ENCODE measurements around the gene ZSCAN32.

DNA sequence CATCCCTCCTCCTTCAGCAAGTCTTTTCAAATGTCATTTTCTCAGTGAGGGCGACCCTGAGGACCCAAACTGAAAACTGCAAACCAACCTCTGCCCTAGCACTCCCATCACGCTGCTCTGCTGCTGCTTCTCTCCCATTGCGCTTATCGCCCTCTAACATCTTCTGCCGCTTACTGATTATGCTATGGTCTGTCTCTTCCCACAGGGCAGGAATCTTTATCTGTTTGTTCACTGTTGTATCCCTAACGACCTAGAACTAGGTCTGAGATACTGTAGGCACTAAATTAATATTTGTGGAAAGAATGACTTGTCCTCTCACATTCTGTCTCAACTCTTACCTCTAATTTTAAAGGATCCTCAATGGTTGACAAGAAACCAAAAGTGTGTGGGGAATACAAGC, 12.5 kb downstream of the ZSCAN32 start:
- TF ChIP-seq, protein P1, sequence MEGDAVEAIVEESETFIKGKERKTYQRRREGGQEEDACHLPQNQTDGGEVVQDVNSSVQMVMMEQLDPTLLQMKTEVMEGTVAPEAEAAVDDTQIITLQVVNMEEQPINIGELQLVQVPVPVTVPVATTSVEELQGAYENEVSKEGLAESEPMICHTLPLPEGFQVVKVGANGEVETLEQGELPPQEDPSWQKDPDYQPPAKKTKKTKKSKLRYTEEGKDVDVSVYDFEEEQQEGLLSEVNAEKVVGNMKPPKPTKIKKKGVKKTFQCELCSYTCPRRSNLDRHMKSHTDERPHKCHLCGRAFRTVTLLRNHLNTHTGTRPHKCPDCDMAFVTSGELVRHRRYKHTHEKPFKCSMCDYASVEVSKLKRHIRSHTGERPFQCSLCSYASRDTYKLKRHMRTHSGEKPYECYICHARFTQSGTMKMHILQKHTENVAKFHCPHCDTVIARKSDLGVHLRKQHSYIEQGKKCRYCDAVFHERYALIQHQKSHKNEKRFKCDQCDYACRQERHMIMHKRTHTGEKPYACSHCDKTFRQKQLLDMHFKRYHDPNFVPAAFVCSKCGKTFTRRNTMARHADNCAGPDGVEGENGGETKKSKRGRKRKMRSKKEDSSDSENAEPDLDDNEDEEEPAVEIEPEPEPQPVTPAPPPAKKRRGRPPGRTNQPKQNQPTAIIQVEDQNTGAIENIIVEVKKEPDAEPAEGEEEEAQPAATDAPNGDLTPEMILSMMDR (IDR thresholded peaks at IDR 0.05): no peak
- no peak for TF ChIP-seq ZFX (IDR thresholded peaks at IDR 0.05; ENCODE audit: borderline replicate concordance)
